H4 (cell line): Measurements from ENCODE around the gene SEMA3D. TPM values are rescaled to one million over a fixed set of nuclear protein-coding genes. Genes with fewer than 3 reads are reported as not detected.

ENCODE experiments used
- DNase-seq: peaks from one replicate; pipeline ENCODE4 v3.0.0-alpha.2; 2015; ENCODE audit warnings: low spot score
- total RNA-seq: library from RNA; depleted of rRNA; stranded (reverse); fragments of >200 nt; shearing (Covaris generic); gene quantifications from 2 replicates; pipeline ENCODE4 v1.2.3, GENCODE V29; 2014

The SEMA3D gene
- total RNA-seq, 1 experiment from 2014 or later, result 58.8 TPM

GRCh38 chr7:85126383-85126782, 60.5 kb downstream of the SEMA3D start:
- no peak for DNase-seq

DNA sequence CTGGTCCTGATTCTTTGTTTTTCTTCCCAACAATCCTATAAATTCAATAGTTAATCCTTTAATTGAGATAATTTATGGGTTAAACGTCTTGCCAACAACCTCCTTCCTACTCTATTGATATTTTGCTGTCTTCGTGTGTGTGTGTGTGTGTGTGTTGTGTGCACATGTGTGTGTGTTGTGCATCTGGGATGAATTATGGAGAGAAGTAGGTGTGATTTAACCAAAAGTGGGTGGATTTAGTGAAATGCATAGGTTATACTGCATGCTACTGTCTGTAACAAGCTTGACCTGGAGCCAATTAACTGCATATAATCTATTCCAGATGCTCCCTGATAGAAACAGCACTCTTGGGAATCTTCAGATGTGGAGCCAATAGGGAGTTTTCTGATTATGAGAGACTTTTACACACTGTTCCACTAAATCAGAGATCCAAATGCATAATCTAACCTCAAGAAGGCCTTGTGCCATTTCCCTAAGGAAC, 61.2 kb downstream of the SEMA3D start:
- DNase-seq, result no peak

- DNase-seq, result no peak
These were observed 61.7 kb downstream of the SEMA3D start for GRCh38 chr7:85125176-85125575.

GRCh38 chr7:85119934-85120333, 66.9 kb downstream of the SEMA3D start:
- no peak for DNase-seq

- no peak for DNase-seq
These were observed 71.0 kb downstream of the SEMA3D start for GRCh38 chr7:85115862-85116261.

DNA sequence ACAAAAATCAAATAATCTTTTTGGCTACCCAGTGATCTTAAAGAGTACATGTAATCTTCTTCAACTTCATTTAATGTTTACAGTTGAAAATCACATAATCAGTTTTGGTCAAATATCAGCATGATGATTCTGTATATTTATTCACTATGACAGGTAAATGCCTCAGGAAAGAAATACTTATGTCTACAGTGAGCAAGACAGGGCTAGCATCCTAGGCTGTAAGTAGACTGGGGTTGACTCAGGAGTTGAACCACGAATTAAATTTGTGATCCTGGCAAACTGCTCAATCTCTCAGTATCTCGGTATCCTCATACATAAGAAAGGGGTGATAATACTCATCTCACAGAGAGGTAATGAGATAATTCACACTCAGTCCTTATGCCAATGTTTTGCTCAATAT, 71.8 kb downstream of the SEMA3D start:
- no peak for DNase-seq

DNA sequence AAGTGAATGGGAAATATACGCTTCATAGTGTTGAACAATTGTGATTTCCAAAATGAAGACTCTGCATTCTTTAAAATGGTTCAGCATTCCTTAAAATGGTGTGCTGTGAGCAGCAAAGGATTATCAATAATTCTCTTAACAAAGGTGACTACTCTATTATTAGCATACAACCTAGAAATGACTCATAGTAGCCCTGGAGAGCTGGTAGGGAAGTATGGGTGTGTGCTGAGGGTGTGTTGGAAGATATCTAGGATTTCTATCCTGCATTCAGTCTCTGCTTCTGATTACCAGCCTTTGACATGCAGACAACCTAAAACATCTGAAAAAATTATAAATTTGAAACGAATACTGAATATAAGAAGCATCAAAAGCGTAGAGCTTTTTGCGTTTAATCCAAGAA, 72.5 kb downstream of the SEMA3D start:
- no peak for DNase-seq

DNA sequence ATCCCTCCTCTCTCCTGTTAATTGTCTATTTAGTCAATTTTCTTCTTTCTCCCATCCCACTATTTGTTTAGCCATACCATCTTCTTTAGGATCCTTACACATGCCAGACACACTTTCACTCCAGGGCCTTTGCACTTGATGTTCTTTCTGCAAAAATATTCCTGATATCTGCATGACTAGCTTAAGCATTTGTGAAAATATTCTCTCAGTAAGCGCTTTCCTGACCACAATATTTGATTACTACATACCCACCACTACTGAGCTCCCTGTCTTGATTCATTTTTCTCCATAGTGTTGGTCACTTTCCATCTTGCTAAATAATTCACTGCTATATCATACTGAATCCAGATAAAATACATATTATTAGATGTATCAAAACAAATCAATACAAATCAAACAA, 75.1 kb downstream of the SEMA3D start:
- DNase-seq, result no peak

- DNase-seq, result no peak
These were observed 80.1 kb downstream of the SEMA3D start for GRCh38 chr7:85106719-85107118.

DNA sequence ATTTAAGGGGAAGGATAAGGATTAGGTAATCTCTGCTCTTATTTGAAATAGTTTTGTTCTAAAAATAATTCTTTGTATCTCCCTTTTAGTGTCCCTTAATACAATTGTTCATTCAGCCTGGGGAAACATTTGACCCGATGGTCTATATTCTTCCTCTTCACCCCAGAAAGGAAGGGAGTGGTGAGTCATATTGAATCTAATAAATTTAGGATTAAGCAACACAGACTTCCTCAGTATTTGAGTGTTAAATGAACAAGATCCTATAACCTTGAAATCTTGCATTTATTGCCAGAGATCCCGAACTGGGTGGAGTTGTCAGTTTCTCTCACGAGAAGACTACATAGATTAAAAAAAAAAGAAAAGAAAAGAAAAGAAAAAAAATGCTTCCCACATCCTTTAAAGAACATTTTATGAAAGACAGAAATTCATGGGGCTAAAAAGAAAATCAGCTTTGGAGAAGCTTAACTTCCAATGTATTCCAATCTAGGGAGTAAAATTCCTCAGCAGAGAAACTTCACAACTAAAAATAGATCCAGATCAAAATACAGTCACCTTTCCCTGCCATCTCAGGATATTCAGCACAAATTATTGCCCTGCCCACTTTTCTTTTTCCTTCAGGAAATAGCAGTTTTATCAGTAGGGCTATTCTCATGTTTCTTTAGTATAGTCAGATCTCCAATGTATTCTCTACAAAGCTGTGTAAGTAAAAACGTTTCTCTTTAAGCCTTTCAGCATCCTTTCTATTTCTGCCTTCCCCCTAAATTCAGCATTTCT, 82.2 kb downstream of the SEMA3D start:
- no peak for DNase-seq

DNA sequence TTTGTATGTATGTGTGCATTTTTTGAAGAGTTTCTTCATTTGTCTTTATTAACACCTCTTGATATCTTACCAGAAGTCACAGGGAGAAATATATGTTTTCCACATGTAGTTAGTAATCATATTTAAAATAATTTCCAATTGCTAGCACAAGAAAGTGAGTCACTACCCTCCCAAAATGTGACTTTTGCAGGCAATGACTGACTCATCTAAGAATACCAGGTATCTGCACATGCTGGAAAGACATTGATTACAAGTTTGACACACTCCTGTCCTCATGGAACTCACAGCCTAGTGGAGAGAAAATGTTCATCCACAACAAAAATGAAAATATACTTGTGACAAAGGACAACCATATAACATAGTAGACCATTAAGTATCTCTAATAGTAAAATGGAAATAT, 82.9 kb downstream of the SEMA3D start:
- no peak for DNase-seq

GRCh38 chr7:85103357-85103756, 83.5 kb downstream of the SEMA3D start:
- DNase-seq, result no peak

GRCh38 chr7:85102813-85103350, 84.0 kb downstream of the SEMA3D start:
- no peak for DNase-seq

GRCh38 chr7:85101347-85101746, 85.5 kb downstream of the SEMA3D start:
- no peak for DNase-seq

GRCh38 chr7:85097844-85098243, 89.0 kb downstream of the SEMA3D start:
- no peak for DNase-seq

DNA sequence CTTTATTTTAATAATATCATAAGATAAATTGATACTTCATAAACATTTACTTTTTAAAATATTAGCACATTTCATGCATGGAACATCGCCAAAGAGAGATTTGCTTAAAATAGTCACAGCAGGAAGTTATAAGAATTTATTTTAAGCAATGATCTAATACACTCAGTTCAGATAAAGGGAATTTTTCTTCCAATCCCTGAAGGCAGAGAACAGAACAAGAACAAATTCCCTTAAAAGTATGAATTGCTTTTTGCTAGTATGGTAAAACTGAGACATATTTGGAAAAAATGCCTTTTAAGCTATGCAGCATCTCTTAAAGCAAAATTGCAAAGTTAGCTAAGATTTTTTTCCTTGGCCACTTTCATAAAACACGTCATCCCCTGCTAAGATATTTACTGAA, 91.0 kb downstream of the SEMA3D start:
- DNase-seq, result no peak

DNA sequence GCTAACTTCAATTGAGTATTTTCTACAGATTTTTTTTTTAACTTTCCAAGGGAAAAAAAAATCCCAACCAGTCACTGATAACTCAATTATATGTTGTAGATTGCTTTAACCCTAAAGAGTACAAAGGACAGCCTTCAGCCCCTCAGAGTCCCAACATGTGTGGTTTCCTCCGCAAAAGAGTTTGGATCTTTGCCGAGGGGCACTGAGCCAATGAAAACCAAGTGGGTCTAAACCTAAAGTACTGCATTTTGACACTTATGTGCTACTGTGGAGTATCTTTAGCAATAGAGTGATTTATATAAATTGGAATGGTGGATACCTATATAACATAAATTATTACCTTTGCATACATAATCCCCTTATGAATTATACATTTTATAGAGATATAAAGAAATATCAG, 91.5 kb downstream of the SEMA3D start:
- no peak for DNase-seq

GRCh38 chr7:85094046-85094725, 92.7 kb downstream of the SEMA3D start:
- DNase-seq, result no peak

DNA sequence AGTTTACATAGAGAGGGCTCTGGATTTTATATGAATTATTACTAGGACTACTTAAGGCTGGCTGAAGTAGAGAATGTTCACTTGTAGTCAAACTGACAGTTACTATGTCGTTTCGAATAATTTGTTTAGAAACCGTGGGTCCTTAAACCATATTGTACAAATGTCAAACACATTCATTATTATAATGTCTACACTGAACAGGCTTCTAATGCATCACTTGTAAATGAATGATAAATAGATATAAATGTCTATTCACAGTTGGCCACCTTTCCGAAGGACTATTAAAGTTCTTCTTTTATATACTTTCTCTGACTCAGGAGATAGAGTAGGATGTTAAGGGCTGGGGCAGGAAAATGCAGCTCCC, 95.3 kb downstream of the SEMA3D start:
- DNase-seq, result no peak

DNA sequence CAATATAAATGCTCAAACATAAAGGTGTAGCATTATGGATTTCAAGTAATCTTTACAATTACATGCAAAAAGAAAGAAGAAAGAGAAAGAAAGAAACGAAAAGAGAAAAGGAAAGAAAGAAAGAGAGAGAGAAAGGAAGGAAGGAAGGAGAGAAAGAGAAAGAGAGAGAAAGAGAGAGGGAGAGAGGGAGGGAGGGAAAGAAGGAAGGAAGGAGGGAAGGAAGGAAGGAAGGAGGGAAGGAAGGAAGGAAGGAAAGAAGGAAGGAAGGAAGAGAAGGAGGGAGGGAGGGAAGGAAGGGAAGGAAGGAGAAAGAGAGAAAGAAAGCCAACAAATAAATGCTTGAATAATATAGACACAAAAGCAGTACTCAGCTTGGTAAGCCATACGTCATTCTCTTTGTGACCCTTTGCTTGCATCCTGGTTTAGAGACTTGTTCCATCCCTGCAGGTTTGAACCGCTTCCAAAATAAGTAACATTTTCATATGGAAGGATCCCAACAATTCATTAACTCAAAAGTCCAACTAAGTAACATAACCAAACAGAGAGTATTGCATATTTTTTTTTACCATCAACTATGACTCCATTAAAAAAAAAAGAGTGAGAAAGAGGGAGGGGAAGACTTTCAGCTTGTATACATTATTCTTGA, 95.8 kb downstream of the SEMA3D start:
- no peak for DNase-seq

DNA sequence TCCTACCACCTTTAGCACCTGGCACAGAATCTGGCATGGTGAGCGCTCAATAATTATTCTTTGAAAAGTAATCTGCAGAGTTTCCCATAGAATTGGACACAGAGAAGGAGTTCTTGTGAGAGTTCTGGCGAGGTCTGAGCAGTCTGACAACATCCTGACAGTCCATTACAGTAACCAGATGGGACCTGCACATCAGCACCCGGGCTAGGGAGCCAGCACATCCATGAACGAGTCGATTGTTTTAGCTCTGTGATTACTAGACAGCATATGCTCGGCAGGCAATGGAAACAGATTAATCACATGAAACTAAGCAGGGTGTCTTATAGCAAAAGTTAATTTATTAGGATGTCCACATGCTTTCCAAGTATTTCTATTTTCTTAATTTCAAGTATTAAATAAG, 96.7 kb downstream of the SEMA3D start:
- DNase-seq, result no peak

- no peak for DNase-seq
These were observed 105.0 kb downstream of the SEMA3D start for GRCh38 chr7:85081846-85082245.

DNA sequence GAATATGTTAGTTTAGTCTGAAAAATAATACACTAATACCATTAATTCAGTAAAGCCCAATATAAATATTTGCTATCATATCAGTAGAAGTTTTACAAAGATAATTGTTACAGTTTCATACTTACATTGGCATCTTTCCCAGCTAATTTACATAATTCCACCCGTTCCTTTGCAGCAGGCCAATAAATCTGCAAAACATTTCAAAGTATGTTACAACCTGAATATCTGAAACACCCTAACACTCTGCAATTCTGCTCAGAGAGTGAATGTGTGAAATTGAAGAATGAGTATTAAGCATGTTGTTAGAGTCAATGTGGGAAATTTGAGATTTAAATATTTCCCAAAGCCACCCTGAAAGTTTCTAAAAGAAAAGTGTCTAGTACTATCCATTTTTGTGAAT, 105.5 kb downstream of the SEMA3D start:
- no peak for DNase-seq
